ENCODE measurements around the gene ZBTB7C.

The ZBTB7C gene

GRCh38 chr18:48124857-48125626 is 284.1 kb downstream of the ZBTB7C start:
- Histone ChIP-seq H3K27me3 (ENCODE audit: control insufficient read depth, insufficient read depth, low read length) (no peaks in the 10 kb centered on the region), H3K27ac (ENCODE audit: low read length) (no peak overlapping the region), H3K9me3 (ENCODE audit: control insufficient read depth, insufficient read depth, low read length) (no peaks in the 10 kb centered on the region), H3K4me3 (ENCODE audit: low read length) (no peak overlapping the region), H3K36me3 (ENCODE audit: control insufficient read depth, insufficient read depth, low read length) (no peaks in the 10 kb centered on the region), H3K4me1 (ENCODE audit: control insufficient read depth, insufficient read depth, low read length) (peaks cover 5% of the 10 kb centered on the region)
- WGBS (ENCODE audit: insufficient coverage, insufficient read length) = no CpG with 5 or more reads among the region's 10 CpGs
- DNase-seq (ENCODE audit: low read depth, low spot score) = no peak

- no peak for DNase-seq (ENCODE audit: low read depth, low spot score)
- Histone ChIP-seq H3K4me3 (ENCODE audit: low read length) (no peak overlapping the region), H3K4me1 (ENCODE audit: control insufficient read depth, insufficient read depth, low read length) (peaks cover 5% of the 10 kb centered on the region), H3K36me3 (ENCODE audit: control insufficient read depth, insufficient read depth, low read length) (no peaks in the 10 kb centered on the region), H3K27me3 (ENCODE audit: control insufficient read depth, insufficient read depth, low read length) (no peaks in the 10 kb centered on the region), H3K9me3 (ENCODE audit: control insufficient read depth, insufficient read depth, low read length) (no peaks in the 10 kb centered on the region), H3K27ac (ENCODE audit: low read length) (no peak overlapping the region)
- WGBS (ENCODE audit: insufficient coverage, insufficient read length) = no CpG with 5 or more reads among the region's 4 CpGs
Measured at GRCh38 chr18:48123941-48124340, 285.2 kb downstream of the ZBTB7C start.

- Histone ChIP-seq H3K9me3 (ENCODE audit: control insufficient read depth, insufficient read depth, low read length) (no peaks in the 10 kb centered on the region), H3K27ac (ENCODE audit: low read length) (no peak overlapping the region), H3K4me1 (ENCODE audit: control insufficient read depth, insufficient read depth, low read length) (peaks cover 5% of the 10 kb centered on the region), H3K27me3 (ENCODE audit: control insufficient read depth, insufficient read depth, low read length) (no peaks in the 10 kb centered on the region), H3K36me3 (ENCODE audit: control insufficient read depth, insufficient read depth, low read length) (no peaks in the 10 kb centered on the region), H3K4me3 (ENCODE audit: low read length) (no peak overlapping the region)
- no CpG with 5 or more reads among the region's 6 CpGs for WGBS (ENCODE audit: insufficient coverage, insufficient read length)
- DNase-seq (ENCODE audit: low read depth, low spot score) = no peak
Measured at GRCh38 chr18:48123324-48123723, 285.9 kb downstream of the ZBTB7C start.

GRCh38 chr18:48122816-48123215 is 286.4 kb downstream of the ZBTB7C start:
- Histone ChIP-seq H3K4me3 (ENCODE audit: low read length) (no peak overlapping the region), H3K4me1 (ENCODE audit: control insufficient read depth, insufficient read depth, low read length) (peaks cover 5% of the 10 kb centered on the region), H3K36me3 (ENCODE audit: control insufficient read depth, insufficient read depth, low read length) (no peaks in the 10 kb centered on the region), H3K27ac (ENCODE audit: low read length) (no peak overlapping the region), H3K27me3 (ENCODE audit: control insufficient read depth, insufficient read depth, low read length) (no peaks in the 10 kb centered on the region), H3K9me3 (ENCODE audit: control insufficient read depth, insufficient read depth, low read length) (no peaks in the 10 kb centered on the region)
- no CpG with 5 or more reads among the region's 4 CpGs for WGBS (ENCODE audit: insufficient coverage, insufficient read length)
- no peak for DNase-seq (ENCODE audit: low read depth, low spot score)

- H3K27ac ChIP-seq (ENCODE audit: low read length) = no peak overlapping the region
- no peak overlapping the region for H3K4me3 ChIP-seq (ENCODE audit: low read length)
- H3K36me3 ChIP-seq (ENCODE audit: control insufficient read depth, insufficient read depth, low read length) = no peaks in the 10 kb centered on the region
- H3K4me1 ChIP-seq (ENCODE audit: control insufficient read depth, insufficient read depth, low read length) = peaks cover 5% of the 10 kb centered on the region
- no peaks in the 10 kb centered on the region for H3K27me3 ChIP-seq (ENCODE audit: control insufficient read depth, insufficient read depth, low read length)
- no peak for DNase-seq (ENCODE audit: low read depth, low spot score)
- H3K9me3 ChIP-seq (ENCODE audit: control insufficient read depth, insufficient read depth, low read length) = no peaks in the 10 kb centered on the region
- WGBS (ENCODE audit: insufficient coverage, insufficient read length) = no CpG with 5 or more reads among the region's 3 CpGs
Measured at GRCh38 chr18:48122376-48122775, 286.8 kb downstream of the ZBTB7C start.

GRCh38 chr18:48121752-48122151 is 287.4 kb downstream of the ZBTB7C start:
- no CpG with 5 or more reads among the region's 3 CpGs for WGBS (ENCODE audit: insufficient coverage, insufficient read length)
- H3K9me3 ChIP-seq (ENCODE audit: control insufficient read depth, insufficient read depth, low read length) = no peaks in the 10 kb centered on the region
- H3K4me3 ChIP-seq (ENCODE audit: low read length) = no peak overlapping the region
- peaks cover 5% of the 10 kb centered on the region for H3K4me1 ChIP-seq (ENCODE audit: control insufficient read depth, insufficient read depth, low read length)
- no peak for DNase-seq (ENCODE audit: low read depth, low spot score)
- H3K36me3 ChIP-seq (ENCODE audit: control insufficient read depth, insufficient read depth, low read length) = no peaks in the 10 kb centered on the region
- H3K27ac ChIP-seq (ENCODE audit: low read length) = no peak overlapping the region
- no peaks in the 10 kb centered on the region for H3K27me3 ChIP-seq (ENCODE audit: control insufficient read depth, insufficient read depth, low read length)

- peaks cover 1% of the 10 kb centered on the region; the same call in 1 of the 2 replicates for H3K4me1 ChIP-seq (ENCODE audit: control insufficient read depth, insufficient read depth, low read length)
- H3K36me3 ChIP-seq (ENCODE audit: control insufficient read depth, insufficient read depth, low read length) = no peaks in the 10 kb centered on the region
- no CpG with 5 or more reads among the region's 5 CpGs for WGBS (ENCODE audit: insufficient coverage, insufficient read length)
- no peaks in the 10 kb centered on the region for H3K9me3 ChIP-seq (ENCODE audit: control insufficient read depth, insufficient read depth, low read length)
- no peaks in the 10 kb centered on the region for H3K27me3 ChIP-seq (ENCODE audit: control insufficient read depth, insufficient read depth, low read length)
- no peak for DNase-seq (ENCODE audit: low read depth, low spot score)
- H3K4me3 ChIP-seq (ENCODE audit: low read length) = no peak overlapping the region
- no peak overlapping the region for H3K27ac ChIP-seq (ENCODE audit: low read length)
Measured at GRCh38 chr18:48119204-48119603, 290.0 kb downstream of the ZBTB7C start.

- DNase-seq (ENCODE audit: low read depth, low spot score) = no peak
- H3K9me3 ChIP-seq (ENCODE audit: control insufficient read depth, insufficient read depth, low read length) = no peaks in the 10 kb centered on the region
- H3K36me3 ChIP-seq (ENCODE audit: control insufficient read depth, insufficient read depth, low read length) = no peaks in the 10 kb centered on the region
- no peaks in the 10 kb centered on the region for H3K27me3 ChIP-seq (ENCODE audit: control insufficient read depth, insufficient read depth, low read length)
- WGBS (ENCODE audit: insufficient coverage, insufficient read length) = no CpG with 5 or more reads among the region's 9 CpGs
- no peak overlapping the region for H3K4me3 ChIP-seq (ENCODE audit: low read length)
- H3K27ac ChIP-seq (ENCODE audit: low read length) = no peak overlapping the region
- 0 out of 2 replicates have a peak, but pooled peaks cover 1% of the 10 kb centered on the region for H3K4me1 ChIP-seq (ENCODE audit: control insufficient read depth, insufficient read depth, low read length)
Measured at GRCh38 chr18:48116873-48117630, 292.1 kb downstream of the ZBTB7C start.

- H3K9me3 ChIP-seq (ENCODE audit: control insufficient read depth, insufficient read depth, low read length) = no peaks in the 10 kb centered on the region
- no peak overlapping the region for H3K4me3 ChIP-seq (ENCODE audit: low read length)
- 0 out of 2 replicates have a peak, but pooled peaks cover 1% of the 10 kb centered on the region for H3K4me1 ChIP-seq (ENCODE audit: control insufficient read depth, insufficient read depth, low read length)
- WGBS (ENCODE audit: insufficient coverage, insufficient read length) = no CpG with 5 or more reads among the region's 7 CpGs
- no peak overlapping the region for H3K27ac ChIP-seq (ENCODE audit: low read length)
- H3K36me3 ChIP-seq (ENCODE audit: control insufficient read depth, insufficient read depth, low read length) = no peaks in the 10 kb centered on the region
- H3K27me3 ChIP-seq (ENCODE audit: control insufficient read depth, insufficient read depth, low read length) = no peaks in the 10 kb centered on the region
- no peak for DNase-seq (ENCODE audit: low read depth, low spot score)
Measured at GRCh38 chr18:48116017-48116416, 293.2 kb downstream of the ZBTB7C start.

- no peaks in the 10 kb centered on the region for H3K27me3 ChIP-seq (ENCODE audit: control insufficient read depth, insufficient read depth, low read length)
- H3K27ac ChIP-seq (ENCODE audit: low read length) = no peak overlapping the region
- no peaks in the 10 kb centered on the region for H3K36me3 ChIP-seq (ENCODE audit: control insufficient read depth, insufficient read depth, low read length)
- no peak for DNase-seq (ENCODE audit: low read depth, low spot score)
- no peak overlapping the region for H3K4me3 ChIP-seq (ENCODE audit: low read length)
- H3K4me1 ChIP-seq (ENCODE audit: control insufficient read depth, insufficient read depth, low read length) = peaks cover 8% of the 10 kb centered on the region; the same call in 1 of the 2 replicates
- no peaks in the 10 kb centered on the region for H3K9me3 ChIP-seq (ENCODE audit: control insufficient read depth, insufficient read depth, low read length)
- WGBS (ENCODE audit: insufficient coverage, insufficient read length) = no CpG with 5 or more reads among the region's 8 CpGs
Measured at GRCh38 chr18:48113691-48114090, 295.5 kb downstream of the ZBTB7C start.

Measured in iPS DF 6.9 (cell line).